ENCODE measurements around the gene PLGRKT. TPM values are rescaled to one million over a fixed set of nuclear protein-coding genes. Genes with fewer than 3 reads are reported as not detected.

PLGRKT gene
- total and polyA plus RNA-seq, 4 donors: 4.1 to 11.3 (median 7.2) TPM

GRCh38 chr9:5480919-5481318 lies 43.2 kb upstream of the PLGRKT start:
- no peaks in the 10 kb centered on the region for H3K9me3 ChIP-seq (ENCODE audit: control insufficient read depth in 4 of 4, low read length in 3 of 4)
- WGBS: 88% methylated on average over 4 of the region's 4 CpGs
- no peak overlapping the region for H3K4me3 ChIP-seq (ENCODE audit: low read depth in 1 of 3, low read length in 3 of 3)
- TF ChIP-seq EGR1 (IDR thresholded peaks at IDR 0.05; ENCODE audit: low read depth in 2 of 2) (no peak), TAF1 (conservative IDR thresholded peaks at IDR 0.05) (no peak), FOXA1 (IDR thresholded peaks at IDR 0.05) (no peak), CTCF (IDR thresholded peaks at IDR 0.05; ENCODE audit: low read depth, low read length, missing input control) (no peak), ZBTB33 (IDR thresholded peaks at IDR 0.05) (no peak), YY1 (IDR thresholded peaks at IDR 0.05) (no peak), JUND (IDR thresholded peaks at IDR 0.05) (no peak), RAD21 (IDR thresholded peaks at IDR 0.05) (no peak), HNF4A (conservative IDR thresholded peaks at IDR 0.05) (no peak), HNF4G (IDR thresholded peaks at IDR 0.05) (no peak), SP1 (IDR thresholded peaks at IDR 0.05) (no peak), FOXA2 (IDR thresholded peaks at IDR 0.05) (no peak), REST (IDR thresholded peaks at IDR 0.05) (no peak), RXRA (IDR thresholded peaks at IDR 0.05) (no peak), ATF3 (IDR thresholded peaks at IDR 0.05) (no peak), MAX (IDR thresholded peaks at IDR 0.05) (no peak), GABPA (IDR thresholded peaks at IDR 0.05 in 1 of 2, conservative IDR thresholded peaks at IDR 0.05 in 1 of 2) (no peak)
- H3K36me3 ChIP-seq (ENCODE audit: control insufficient read depth in 4 of 4, insufficient read depth in 3 of 4, low read depth in 1 of 4, low read length in 3 of 4): no peaks in the 10 kb centered on the region
- H3K27ac ChIP-seq (ENCODE audit: low read depth in 1 of 2, low read length in 2 of 2): no peak overlapping the region
- no peaks in the 10 kb centered on the region for H3K27me3 ChIP-seq (ENCODE audit: control insufficient read depth in 4 of 4, insufficient read depth in 4 of 4, low read length in 3 of 4)
- H3K9ac ChIP-seq (ENCODE audit: low read depth in 1 of 2, low read length in 2 of 2): no peak overlapping the region
- no peak for DNase-seq (ENCODE audit: low spot score)
- H3K4me1 ChIP-seq (ENCODE audit: control insufficient read depth in 4 of 4, insufficient read depth in 4 of 4, low read length in 3 of 4): no peaks in the 10 kb centered on the region
